ENCODE measurements around the gene DSCAML1. TPM values are rescaled to one million over a fixed set of nuclear protein-coding genes. Genes with fewer than 3 reads are reported as not detected.
"Not testable (repeated sequence)": the region's sequence is repeated elsewhere in the genome, so short reads cannot be mapped to it uniquely, and the experiment has no call there.

The DSCAML1 gene
- total RNA-seq, 1 donor from 2014 or later: not detected

GRCh38 chr11:117418737-117419481, 378.1 kb downstream of the DSCAML1 start:
- no peak for ATAC-seq

DNA sequence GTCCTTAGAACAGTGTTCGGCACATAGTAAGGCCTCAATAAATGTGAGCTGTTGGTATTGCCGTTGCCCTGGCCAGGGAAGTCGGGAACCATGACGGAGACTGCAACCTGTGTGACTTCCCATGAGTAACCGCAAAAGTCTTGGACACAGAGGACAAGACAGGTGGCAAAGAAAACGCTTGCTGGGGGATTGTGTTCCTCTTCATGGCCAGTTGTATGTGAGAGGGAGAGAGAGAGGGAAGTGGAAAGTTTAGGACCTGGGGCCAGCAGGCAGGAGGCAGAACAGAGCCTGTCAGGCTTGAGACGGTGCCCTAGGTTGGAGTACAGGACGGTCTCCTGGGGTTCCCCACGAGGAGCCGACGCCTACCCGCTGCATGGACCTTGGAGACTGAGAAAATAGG, 379.2 kb downstream of the DSCAML1 start:
- ATAC-seq: no peak

GRCh38 chr11:117417342-117417741, 379.7 kb downstream of the DSCAML1 start:
- ATAC-seq: no peak

- ATAC-seq: no peak
Observed at GRCh38 chr11:117415358-117415896, 381.6 kb downstream of the DSCAML1 start.

GRCh38 chr11:117414724-117415123, 382.3 kb downstream of the DSCAML1 start:
- ATAC-seq: no peak

DNA sequence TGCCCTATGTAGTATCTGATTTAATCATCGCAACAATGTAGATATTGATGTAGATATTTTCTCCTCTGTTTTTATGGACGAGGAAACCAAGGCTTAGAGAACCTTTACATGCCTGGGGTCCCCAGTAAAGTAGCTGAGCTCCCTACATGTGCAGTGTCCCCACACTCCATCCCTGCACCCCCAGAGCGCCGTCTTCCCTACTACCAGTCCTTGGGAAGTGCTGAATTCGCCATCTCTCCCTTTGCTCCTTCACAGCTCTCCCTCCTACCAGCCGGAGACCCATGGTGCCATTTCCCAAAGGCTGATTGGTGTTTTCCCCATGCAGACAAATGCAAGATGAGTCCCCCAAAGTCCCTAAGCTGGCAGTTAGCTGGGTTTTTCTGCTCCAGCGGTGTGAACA, 383.4 kb downstream of the DSCAML1 start:
- ATAC-seq: no peak

GRCh38 chr11:117412653-117413275, 384.3 kb downstream of the DSCAML1 start:
- no peak for ATAC-seq

DNA sequence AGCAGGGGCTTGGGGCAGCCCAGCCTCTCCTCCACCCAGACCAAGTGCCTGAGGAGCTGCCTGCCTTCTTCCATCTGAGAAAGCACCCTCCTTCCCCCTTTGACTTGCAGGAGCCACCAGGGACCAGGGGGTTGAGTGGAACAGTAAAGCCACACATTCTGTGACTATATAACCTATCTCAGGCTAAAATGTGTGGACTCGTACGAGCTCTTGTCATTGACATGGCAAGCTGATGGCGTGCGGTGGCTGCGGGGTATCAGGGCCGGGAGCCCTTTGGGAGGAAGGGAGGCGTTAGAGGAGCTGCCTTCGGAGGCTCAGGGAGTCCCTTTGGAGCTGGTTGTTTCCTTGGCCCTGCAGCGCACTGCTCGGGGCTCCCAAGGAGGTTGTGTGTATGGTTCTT, 384.8 kb downstream of the DSCAML1 start:
- ATAC-seq: no peak

- no peak for ATAC-seq
Observed at GRCh38 chr11:117411736-117412135, 385.3 kb downstream of the DSCAML1 start.

- ATAC-seq: no peak
Observed at GRCh38 chr11:117410861-117411710, 385.9 kb downstream of the DSCAML1 start.

GRCh38 chr11:117410238-117410637, 386.8 kb downstream of the DSCAML1 start:
- ATAC-seq: no peak

DNA sequence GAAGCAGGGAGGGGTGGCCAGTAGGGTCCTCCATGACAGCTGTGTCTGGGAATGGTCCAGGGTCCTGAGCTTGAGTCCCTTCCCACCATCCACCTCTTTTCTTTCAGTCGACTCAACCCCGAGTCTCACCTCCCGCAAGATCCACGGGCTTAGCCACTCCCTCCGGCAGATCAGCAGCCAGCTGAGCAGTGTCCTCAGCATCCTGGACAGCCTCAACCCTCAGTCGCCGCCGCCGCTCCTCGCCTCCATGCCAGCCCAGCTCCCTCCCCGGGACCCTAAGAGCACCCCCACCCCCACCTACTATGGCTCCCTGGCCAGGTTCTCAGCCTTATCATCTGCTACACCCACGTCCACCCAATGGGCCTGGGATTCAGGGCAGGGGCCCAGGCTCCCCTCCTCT, 387.5 kb downstream of the DSCAML1 start:
- ATAC-seq: no peak

GRCh38 chr11:117408356-117408755, 388.7 kb downstream of the DSCAML1 start:
- peak; percentile 22 for ATAC-seq

DNA sequence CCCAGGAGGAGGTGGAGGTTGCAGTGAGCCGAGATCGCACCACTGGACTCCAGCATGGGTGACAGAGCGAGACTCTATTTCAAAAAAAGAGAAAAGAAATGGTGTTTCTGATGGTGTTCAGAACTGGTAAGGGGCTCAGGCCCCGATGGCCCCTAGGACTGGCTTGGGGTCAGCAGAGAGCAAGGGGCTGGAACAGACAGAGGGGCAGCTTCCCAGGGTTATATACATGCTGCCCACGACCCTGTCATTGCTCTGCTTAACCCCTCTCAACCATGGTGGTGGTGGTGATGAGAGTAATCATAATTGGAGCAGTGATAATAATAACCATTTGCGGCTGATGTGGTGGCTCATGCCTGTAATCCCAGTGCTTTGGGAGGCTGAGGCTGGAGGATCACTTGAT, 390.0 kb downstream of the DSCAML1 start:
- ATAC-seq: no peak

GRCh38 chr11:117405898-117406297, 391.1 kb downstream of the DSCAML1 start:
- ATAC-seq: not testable (repeated sequence)

- not testable (repeated sequence) for ATAC-seq
Observed at GRCh38 chr11:117399100-117399840, 397.7 kb downstream of the DSCAML1 start.

DNA sequence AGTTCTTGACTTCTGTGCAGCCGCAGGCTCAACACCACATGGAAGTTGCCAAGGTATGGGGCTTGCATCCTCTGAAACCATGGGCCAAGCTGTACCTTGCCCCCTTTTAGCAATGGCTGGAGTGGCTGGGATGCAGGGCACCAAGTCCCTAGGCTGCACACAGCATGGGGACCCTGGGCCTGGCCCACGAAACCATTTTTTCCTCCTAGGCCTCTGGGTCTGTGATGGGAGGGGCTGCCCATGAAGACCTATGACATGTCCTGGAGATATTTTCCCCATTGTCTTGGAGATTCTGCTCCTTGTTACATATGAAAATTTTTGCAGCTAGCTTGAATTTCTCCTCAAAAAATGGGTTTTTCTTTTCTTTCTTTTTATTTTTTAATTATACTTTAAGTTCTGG, 398.4 kb downstream of the DSCAML1 start:
- not testable (repeated sequence) for ATAC-seq

DNA sequence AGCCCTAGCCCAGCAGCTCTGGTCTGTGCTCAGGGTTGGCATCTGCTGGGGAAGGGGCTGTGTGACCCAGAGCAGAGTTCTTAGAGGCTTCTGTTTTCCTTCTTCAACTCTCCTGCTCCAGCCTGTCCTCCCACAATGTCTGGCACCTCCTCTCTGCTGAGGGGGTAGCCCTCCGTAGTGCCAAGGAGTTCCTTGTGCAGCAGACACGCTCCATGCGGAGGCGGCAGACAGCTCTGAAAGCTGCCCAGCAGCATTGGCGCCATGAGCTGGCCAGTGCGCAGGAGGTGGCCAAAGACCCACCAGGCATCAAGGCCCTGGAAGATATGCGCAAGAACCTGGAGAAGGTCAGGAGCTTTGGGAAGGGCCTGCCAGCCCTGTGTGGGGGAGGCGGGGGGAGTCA, 400.0 kb downstream of the DSCAML1 start:
- ATAC-seq: peak; percentile 11

- no peak for ATAC-seq
Observed at GRCh38 chr11:117395476-117395875, 401.5 kb downstream of the DSCAML1 start.

DNA sequence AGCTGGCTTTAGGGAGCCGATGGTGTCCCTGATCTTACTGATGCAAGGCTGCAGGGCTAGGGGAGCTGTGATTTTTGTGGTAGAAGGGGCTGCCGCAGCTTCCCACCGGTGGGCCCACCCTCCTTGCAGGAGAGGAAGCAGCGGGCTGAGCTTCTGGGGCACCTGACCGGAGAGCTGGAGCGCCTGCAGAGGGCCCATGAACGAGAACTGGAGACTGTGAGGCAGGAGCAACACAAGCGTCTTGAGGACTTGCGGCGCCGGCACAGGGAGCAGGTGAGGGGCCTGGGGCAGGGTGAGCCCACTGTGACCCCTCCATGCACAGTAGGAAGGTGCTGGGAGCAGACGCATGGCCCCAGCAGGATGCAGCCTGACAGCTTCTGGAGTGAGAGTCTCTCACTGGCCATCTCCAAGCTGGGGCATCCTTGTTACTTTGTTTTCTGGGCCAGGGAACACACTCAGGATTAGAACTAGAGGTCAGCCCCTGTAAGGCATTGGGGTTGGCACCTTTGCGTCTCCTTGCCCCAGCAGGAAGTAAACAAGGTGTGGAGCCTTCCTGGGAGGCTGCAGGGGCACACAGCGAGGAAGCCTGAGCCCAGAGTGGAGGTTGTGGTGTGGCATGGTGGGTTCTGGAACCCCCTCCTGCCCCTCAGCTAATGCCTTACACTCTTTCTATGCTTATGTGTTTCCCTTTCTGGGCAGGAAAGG, 402.6 kb downstream of the DSCAML1 start:
- no peak for ATAC-seq

- ATAC-seq: no peak
Observed at GRCh38 chr11:117392979-117393378, 404.0 kb downstream of the DSCAML1 start.

All from esophagus mucosa (tissue), 1 donor.